PC-3 (cell line): ENCODE results near the gene TOB1. TPM values are rescaled to one million over a fixed set of nuclear protein-coding genes. Genes with fewer than 3 reads are reported as not detected.

Experiments used
- ATAC-seq: fragments of 200-7000 bp; cut with Tn5 transposase; 2 replicates; pipeline ENCODE4 v1.9.1; 2020; ENCODE audit warnings: mild to moderate bottlenecking, moderate library complexity
- BruUV-seq: library from RNA; stranded (reverse); fragments of 400-500 nt; replicated peaks from 2 replicates; lab custom pipeline; 2021; lab: Mats Ljungman, UMichigan
- CTCF ChIA-PET: fragments of 300-600 bp; sonication (Branson Sonifier 250); formaldehyde crosslinking; loops from one replicate; lab custom pipeline; 2022; ENCODE audit warnings: antibody characterized with exemption; lab: Charles Lee
- POLR2A ChIA-PET: fragments of 300-600 bp; sonication (Branson Sonifier 250); formaldehyde crosslinking; loops from one replicate; lab custom pipeline; 2022; ENCODE audit warnings: antibody characterized with exemption; ENCODE audit not compliant: unreplicated experiment; lab: Charles Lee
- DNase-seq: peaks from one replicate; pipeline ENCODE4 v3.0.0-alpha.2; 2015
- H2AFZ ChIP-seq: fragments of 300-600 bp; sonication (generic); 2 replicates; pipeline ENCODE4 v1.6.0; 2016; ENCODE audit warnings: antibody characterized with exemption, low read length
- H3F3A ChIP-seq: fragments of 300-600 bp; sonication (generic); one replicate; pipeline ENCODE4 v1.6.0; 2017; ENCODE audit warnings: antibody characterized with exemption, low read length, control low read depth, mild to moderate bottlenecking; ENCODE audit not compliant: unreplicated experiment
- H3K27ac ChIP-seq: fragments of 300-600 bp; sonication (generic); 2 replicates; pipeline ENCODE4 v1.5.1; 2016; ENCODE audit warnings: mild to moderate bottlenecking, low read length
- H3K27me3 ChIP-seq: fragments of 300-600 bp; sonication (generic); 2 replicates; pipeline ENCODE4 v1.6.1; 2016; ENCODE audit warnings: low read length, mixed read lengths
- H3K36me3 ChIP-seq: fragments of 300-600 bp; sonication (generic); 2 replicates; pipeline ENCODE4 v1.6.1; 2016; ENCODE audit warnings: low read depth, mixed run types, low read length, mixed read lengths
- H3K4me1 ChIP-seq: fragments of 300-600 bp; sonication (generic); 2 replicates; pipeline ENCODE4 v1.5.1; 2016; ENCODE audit warnings: low read length; ENCODE audit not compliant: insufficient read depth
- H3K4me2 ChIP-seq: fragments of 300-600 bp; sonication (generic); 2 replicates; pipeline ENCODE4 v1.6.0; 2016; ENCODE audit warnings: low read length
- H3K4me3 ChIP-seq: fragments of 300-600 bp; sonication (generic); 2 replicates; pipeline ENCODE4 v1.5.1; 2016; ENCODE audit warnings: mild to moderate bottlenecking, low read length, mixed read lengths
- H3K79me2 ChIP-seq: fragments of 300-600 bp; sonication (generic); 2 replicates; pipeline ENCODE4 v1.6.1; 2017; ENCODE audit warnings: low read length, mixed read lengths
- H3K9ac ChIP-seq: fragments of 300-600 bp; sonication (generic); 2 replicates; pipeline ENCODE4 v1.6.0; 2016; ENCODE audit warnings: mild to moderate bottlenecking, low read length
- H3K9me2 ChIP-seq: fragments of 300-600 bp; sonication (generic); replicated peaks from 2 replicates; pipeline ENCODE4 v1.6.1; 2016; ENCODE audit warnings: mixed run types, low read length, mixed read lengths
- H3K9me3 ChIP-seq: fragments of 300-600 bp; sonication (generic); 2 replicates; pipeline ENCODE4 v1.6.1; 2016; ENCODE audit warnings: low read length, mixed read lengths
- H4K20me1 ChIP-seq: fragments of 300-600 bp; sonication (generic); 2 replicates; pipeline ENCODE4 v1.6.1; 2016; ENCODE audit warnings: low read length, mixed read lengths
- EZH2 ChIP-seq: fragments of 300-600 bp; sonication (generic); IDR thresholded peaks from one replicate; pipeline ENCODE4 v1.6.1; 2017; ENCODE audit warnings: antibody characterized with exemption, mild to moderate bottlenecking, low read length; ENCODE audit not compliant: unreplicated experiment
- EZH2phosphoT487 ChIP-seq: fragments of 300-600 bp; sonication (generic); IDR thresholded peaks from 2 replicates; pipeline ENCODE4 v1.6.1; 2018; ENCODE audit warnings: mild to moderate bottlenecking, antibody characterized with exemption, low read length, borderline replicate concordance
- intact Hi-C: fragments of 100-400 bp; cut with micrococcal nuclease; formaldehyde crosslinking; loops from 2 replicates; pipeline ENCODE4 v1.9.0; 2023
- total RNA-seq: library from RNA; depleted of rRNA; stranded (reverse); fragments of >200 nt; gene quantifications from 2 replicates; pipeline ENCODE4 v1.2.3, GENCODE V29; 2014
- TF ChIP-seq, protein P1 (sequence below): fragments of 300-600 bp; sonication (generic); conservative IDR thresholded peaks from 2 replicates; pipeline ENCODE4 v1.5.1; 2017; ENCODE audit warnings: antibody characterized with exemption, low read depth, mild to moderate bottlenecking, low read length

Gene TOB1
- total RNA-seq, 1 experiment from 2014 or later = 28.7 TPM

DNA sequence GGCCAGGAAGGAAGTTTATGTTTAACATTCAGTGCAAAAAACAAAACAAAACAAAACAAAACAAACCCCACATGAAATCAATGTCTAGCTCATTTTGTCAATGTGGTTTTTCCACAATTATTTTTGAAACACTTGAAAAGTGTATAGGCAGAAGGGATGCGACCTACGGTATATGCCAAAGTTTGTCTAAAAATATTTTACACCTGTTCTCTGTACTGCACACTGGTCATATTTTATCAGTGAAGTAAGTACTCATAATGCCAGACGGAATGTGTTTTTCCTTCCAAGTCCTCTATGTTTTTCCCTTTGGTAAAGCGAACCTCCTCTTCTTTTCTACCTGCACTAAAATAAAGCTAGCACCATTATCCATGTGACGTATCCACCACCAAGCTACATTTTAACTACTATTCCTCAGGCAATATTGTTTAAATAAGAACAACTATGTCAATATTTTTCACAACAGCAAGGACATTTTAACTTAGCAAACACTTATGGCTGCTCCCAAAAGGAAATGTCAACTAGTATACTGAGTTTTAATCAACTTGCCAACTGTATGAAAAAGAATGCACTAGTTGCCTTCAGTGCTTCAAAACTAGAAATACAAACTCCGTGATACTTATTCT lies 10.3 kb downstream of the TOB1 start:
- Histone ChIP-seq H3K4me3 (no peak overlapping the region), H3K79me2 (no peaks in the 10 kb centered on the region), H3K9me2 (no peaks in the 10 kb centered on the region), H3K27ac (no peak overlapping the region), H3K9ac (no peak overlapping the region), H2AFZ (0 out of 2 replicates have a peak overlapping the region, but pooled peaks have one; percentile 20), H3K4me1 (peaks cover 12% of the 10 kb centered on the region), H3K27me3 (no peaks in the 10 kb centered on the region), H3K4me2 (no peak overlapping the region), H3K36me3 (no peaks in the 10 kb centered on the region), H3F3A (no peaks in the 10 kb centered on the region), H4K20me1 (no peaks in the 10 kb centered on the region), H3K9me3 (no peaks in the 10 kb centered on the region)
- TF ChIP-seq EZH2phosphoT487 = no peak
- POLR2A ChIA-PET = interaction anchor here (0.6 kb wide), 1 partner anchor 103 kb away, joined by 3 read pairs; no protein-coding TSS in a partner anchor
- ATAC-seq = no peak
- CTCF ChIA-PET = interaction anchor here (0.5 kb wide), 1 partner anchor 9 kb away, joined by 4 read pairs; no protein-coding TSS in a partner anchor
- no TSS peak for BruUV-seq
- no peak for DNase-seq
- intact Hi-C loops = no loop called here

DNA sequence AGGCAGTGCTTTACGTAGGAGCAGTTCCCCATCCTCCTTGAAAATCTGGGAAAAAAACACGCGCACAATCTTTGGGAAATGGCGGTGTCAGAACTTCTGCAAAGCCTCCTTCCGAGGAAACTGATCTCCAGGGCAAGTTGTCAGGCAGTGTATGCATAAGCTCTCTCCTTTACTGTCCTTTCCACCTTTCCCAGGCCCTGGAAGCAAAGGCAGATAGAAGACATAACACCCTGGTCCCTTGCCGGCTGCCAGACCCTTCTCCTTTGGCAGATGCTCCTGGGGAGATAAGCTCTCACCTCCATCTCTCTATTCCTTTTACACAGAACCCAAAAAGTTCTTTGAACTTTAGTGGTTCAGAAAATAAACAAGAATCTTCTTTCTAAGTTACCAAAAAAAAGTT lies 12.4 kb downstream of the TOB1 start:
- Histone ChIP-seq H3K4me2 (no peak overlapping the region), H4K20me1 (no peaks in the 10 kb centered on the region), H3K9me2 (no peaks in the 10 kb centered on the region), H3K9me3 (no peaks in the 10 kb centered on the region), H3K36me3 (no peaks in the 10 kb centered on the region), H3K4me1 (peaks cover 12% of the 10 kb centered on the region), H3K27ac (no peak overlapping the region), H2AFZ (no peak overlapping the region), H3K4me3 (no peak overlapping the region), H3K79me2 (no peaks in the 10 kb centered on the region), H3K9ac (no peak overlapping the region), H3F3A (no peaks in the 10 kb centered on the region), H3K27me3 (no peaks in the 10 kb centered on the region)
- ATAC-seq (no peak), DNase-seq (no peak)
- no TSS peak for BruUV-seq
- CTCF ChIA-PET = interaction anchor here (0.7 to 2.5 kb wide), 3 partner anchors 29 to 103 kb away, joined by 3 to 11 read pairs (median 4); no protein-coding TSS in a partner anchor
- intact Hi-C loops = no loop called here
- TF ChIP-seq EZH2phosphoT487 = no peak
- no peak for TF ChIP-seq EZH2
- TF ChIP-seq, protein P1, sequence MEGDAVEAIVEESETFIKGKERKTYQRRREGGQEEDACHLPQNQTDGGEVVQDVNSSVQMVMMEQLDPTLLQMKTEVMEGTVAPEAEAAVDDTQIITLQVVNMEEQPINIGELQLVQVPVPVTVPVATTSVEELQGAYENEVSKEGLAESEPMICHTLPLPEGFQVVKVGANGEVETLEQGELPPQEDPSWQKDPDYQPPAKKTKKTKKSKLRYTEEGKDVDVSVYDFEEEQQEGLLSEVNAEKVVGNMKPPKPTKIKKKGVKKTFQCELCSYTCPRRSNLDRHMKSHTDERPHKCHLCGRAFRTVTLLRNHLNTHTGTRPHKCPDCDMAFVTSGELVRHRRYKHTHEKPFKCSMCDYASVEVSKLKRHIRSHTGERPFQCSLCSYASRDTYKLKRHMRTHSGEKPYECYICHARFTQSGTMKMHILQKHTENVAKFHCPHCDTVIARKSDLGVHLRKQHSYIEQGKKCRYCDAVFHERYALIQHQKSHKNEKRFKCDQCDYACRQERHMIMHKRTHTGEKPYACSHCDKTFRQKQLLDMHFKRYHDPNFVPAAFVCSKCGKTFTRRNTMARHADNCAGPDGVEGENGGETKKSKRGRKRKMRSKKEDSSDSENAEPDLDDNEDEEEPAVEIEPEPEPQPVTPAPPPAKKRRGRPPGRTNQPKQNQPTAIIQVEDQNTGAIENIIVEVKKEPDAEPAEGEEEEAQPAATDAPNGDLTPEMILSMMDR = no peak
- POLR2A ChIA-PET = no interaction called here

DNA sequence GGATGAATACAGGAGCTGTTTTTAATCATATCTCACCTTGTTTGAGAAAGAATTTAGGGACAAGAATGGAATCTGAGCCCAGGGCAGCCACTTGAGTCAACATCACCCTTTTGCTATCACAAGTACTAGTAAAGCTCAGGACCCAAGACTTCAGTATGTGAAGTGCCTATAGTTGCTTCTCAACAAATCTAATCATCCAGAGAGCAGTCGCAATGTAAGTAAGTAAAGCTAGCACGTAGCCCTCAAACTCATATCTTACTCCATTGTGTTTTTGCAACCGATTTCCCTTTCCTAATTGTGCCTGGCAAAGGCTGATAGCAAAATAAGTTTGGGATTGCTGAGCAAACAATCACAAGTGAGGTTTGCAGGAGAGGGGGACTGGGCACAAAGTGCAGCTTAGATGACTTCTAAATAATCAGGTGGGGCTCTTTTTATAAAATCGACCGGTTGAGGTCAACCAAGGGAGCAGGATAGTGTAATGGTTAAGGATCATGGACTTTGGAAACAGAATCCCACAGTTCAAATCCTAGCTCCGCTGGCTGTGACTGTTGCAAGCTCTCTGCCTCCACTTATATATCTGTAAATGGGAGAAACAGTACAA lies 13.0 kb downstream of the TOB1 start:
- Histone ChIP-seq H3K9me2 (no peaks in the 10 kb centered on the region), H3K4me1 (peaks cover 12% of the 10 kb centered on the region), H3K27ac (no peak overlapping the region), H3K4me2 (no peak overlapping the region), H3K9me3 (no peaks in the 10 kb centered on the region), H3F3A (no peaks in the 10 kb centered on the region), H3K79me2 (no peaks in the 10 kb centered on the region), H3K4me3 (no peak overlapping the region), H3K9ac (no peak overlapping the region), H2AFZ (peak overlapping the region; percentile 84; the same call in 1 of the 2 replicates), H3K27me3 (no peaks in the 10 kb centered on the region), H3K36me3 (no peaks in the 10 kb centered on the region), H4K20me1 (no peaks in the 10 kb centered on the region)
- intact Hi-C loops = no loop called here
- no peak for TF ChIP-seq EZH2
- TF ChIP-seq, protein P1 = no peak
- TF ChIP-seq EZH2phosphoT487 = no peak
- BruUV-seq = no TSS peak
- no peak for DNase-seq
- POLR2A ChIA-PET = interaction anchor here (0.6 to 0.8 kb wide), 3 partner anchors 97 to 317 kb away, joined by 3 to 9 read pairs (median 5); no protein-coding TSS in a partner anchor
- CTCF ChIA-PET = interaction anchor here (0.6 to 2.5 kb wide), 6 partner anchors 52 to 204 kb away, joined by 3 to 11 read pairs (median 5); no protein-coding TSS in a partner anchor
- no peak for ATAC-seq
